ENCODE data around the gene PRR7.

Gene PRR7

GRCh38 chr5:177469750-177470525, 23.3 kb downstream of the PRR7 start:
- DNase-seq (ENCODE audit: low read depth): no peak

GRCh38 chr5:177470759-177471536, 24.3 kb downstream of the PRR7 start:
- no peak for DNase-seq (ENCODE audit: low read depth)

DNA sequence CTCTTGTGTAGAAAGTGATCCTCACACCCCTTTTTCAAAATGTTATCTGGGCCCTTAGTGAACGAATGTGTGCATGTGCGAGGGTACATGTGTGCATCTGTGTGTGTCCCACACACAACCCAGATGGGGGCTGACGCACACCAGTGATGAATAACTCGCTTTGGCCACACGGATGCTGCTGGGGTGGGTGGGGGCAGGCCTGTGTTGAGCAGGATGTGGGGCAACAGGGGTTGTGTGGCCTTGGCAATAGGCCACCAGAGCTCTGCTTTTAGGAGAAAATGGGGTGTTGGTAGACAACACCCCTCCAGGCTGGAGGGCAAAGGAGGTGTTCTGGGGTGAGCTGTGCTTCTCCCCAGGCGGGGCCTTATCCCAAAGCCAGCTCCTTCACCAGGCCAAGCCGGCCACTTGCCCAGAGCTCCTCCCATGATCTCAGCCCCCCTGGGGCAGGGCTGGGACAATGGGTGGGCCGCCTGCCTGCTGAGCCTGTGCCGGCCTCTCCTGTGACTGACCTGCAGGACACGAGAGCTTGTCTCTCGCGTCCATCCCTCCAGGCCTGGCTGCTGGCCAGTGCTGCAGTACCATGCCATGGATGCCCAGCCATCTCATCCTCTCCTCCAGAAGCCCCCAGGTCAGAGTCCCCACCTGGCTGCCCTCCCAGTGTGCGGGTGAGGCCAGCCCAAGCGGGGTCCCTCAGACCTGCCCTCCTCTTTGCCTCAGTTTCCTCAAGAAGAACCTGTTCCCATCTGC, 25.2 kb downstream of the PRR7 start:
- DNase-seq (ENCODE audit: low read depth): no peak

DNA sequence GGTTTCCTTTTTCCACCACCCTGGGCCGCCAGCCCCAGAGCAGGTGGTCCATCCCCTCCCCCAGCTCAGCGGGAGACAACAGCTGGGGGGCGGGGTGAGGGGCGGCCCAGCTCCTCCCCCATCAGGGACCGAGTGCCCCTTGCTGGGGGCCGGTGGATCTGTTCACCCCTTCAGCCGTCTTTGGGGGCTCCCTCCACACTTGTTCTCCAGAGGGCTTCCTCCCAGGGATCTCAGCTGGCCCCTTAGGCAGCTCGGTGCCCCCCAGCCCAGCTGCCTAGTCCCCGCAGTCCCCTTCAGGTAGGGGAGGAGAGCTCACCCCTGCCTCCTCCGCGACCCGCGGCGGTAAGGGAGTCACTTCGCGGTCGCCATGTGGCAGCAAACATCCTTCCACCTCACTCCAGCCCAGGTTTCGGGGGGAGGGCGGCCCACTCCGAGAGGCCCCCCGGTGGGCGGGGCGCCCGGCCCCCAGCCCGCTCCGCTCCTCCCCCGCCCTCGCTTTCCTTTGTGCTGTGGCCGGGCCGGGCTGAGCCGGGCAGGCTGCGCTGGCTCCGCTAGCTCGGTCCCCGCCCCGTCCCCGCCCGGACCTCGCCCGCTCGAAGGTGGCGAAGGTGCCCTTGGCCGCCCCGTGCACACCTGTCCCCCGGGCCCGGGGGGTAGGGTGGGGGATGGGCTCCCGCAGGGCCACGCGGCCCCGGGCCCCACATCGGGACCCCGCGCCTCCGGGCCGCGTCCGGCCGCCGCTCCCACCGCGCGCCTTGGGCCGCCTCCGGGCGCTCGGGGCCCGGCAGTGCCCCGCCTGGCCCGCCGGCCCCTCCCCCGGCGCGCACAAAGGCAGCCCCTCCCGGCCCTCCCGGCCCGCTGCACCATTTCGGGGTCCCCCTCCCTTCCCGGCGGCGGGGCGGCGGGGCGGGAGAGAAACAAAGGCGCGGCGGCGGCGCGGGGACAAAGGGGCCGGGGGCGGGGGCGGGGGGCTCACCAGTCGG, 26.1 kb downstream of the PRR7 start:
- peak; percentile 48 for DNase-seq (ENCODE audit: low read depth)

GRCh38 chr5:177473443-177474001, 26.9 kb downstream of the PRR7 start, which contains the start of gene DBN1:
TSS of gene DBN1 (minus strand) at chr5:177473634. CDS start at chr5:177473521, 113 bp downstream.
- no peak for DNase-seq (ENCODE audit: low read depth)

GRCh38 chr5:177474002-177474476, 27.4 kb downstream of the PRR7 start:
- DNase-seq (ENCODE audit: low read depth): no peak

DNA sequence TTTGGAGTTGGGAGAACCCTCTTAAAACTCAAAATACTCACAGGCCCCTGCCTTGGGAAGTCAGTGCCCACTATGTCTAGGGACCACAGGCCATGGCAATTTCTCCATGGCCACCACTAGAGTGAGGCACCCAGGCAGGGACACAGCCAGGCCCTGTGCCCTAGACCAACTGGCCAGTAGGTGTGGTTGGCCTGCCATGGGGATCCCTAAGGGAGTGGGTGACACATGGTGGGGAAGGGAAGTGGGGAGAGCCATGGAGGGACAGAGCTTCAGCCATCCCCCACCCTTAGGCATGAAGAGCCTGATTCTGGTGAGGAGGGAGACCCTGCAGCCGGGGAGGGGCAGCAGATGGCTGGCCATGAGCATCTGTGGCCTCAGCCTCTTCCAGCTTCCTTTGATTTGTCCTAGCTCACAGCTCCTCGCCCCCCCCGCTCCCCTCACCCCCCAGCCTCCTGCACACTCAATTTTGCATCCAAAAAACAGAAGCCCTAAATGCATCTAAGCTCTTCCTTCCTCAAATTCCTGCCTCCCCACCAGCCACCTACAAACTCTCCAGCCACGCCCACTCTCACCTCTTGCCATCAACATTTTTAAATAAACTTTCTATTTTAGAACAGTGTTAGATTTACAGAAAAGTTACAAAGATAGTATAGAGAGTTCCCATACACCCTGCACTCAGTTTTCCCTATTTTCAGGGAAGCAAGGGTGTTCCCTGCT, 28.4 kb downstream of the PRR7 start:
- DNase-seq (ENCODE audit: low read depth): no peak

GRCh38 chr5:177475563-177476427, 29.2 kb downstream of the PRR7 start:
- DNase-seq (ENCODE audit: low read depth): no peak

- no peak for DNase-seq (ENCODE audit: low read depth)
These were observed 30.1 kb downstream of the PRR7 start for GRCh38 chr5:177476531-177477233.

GRCh38 chr5:177477701-177478477, 31.3 kb downstream of the PRR7 start:
- no peak for DNase-seq (ENCODE audit: low read depth)

DNA sequence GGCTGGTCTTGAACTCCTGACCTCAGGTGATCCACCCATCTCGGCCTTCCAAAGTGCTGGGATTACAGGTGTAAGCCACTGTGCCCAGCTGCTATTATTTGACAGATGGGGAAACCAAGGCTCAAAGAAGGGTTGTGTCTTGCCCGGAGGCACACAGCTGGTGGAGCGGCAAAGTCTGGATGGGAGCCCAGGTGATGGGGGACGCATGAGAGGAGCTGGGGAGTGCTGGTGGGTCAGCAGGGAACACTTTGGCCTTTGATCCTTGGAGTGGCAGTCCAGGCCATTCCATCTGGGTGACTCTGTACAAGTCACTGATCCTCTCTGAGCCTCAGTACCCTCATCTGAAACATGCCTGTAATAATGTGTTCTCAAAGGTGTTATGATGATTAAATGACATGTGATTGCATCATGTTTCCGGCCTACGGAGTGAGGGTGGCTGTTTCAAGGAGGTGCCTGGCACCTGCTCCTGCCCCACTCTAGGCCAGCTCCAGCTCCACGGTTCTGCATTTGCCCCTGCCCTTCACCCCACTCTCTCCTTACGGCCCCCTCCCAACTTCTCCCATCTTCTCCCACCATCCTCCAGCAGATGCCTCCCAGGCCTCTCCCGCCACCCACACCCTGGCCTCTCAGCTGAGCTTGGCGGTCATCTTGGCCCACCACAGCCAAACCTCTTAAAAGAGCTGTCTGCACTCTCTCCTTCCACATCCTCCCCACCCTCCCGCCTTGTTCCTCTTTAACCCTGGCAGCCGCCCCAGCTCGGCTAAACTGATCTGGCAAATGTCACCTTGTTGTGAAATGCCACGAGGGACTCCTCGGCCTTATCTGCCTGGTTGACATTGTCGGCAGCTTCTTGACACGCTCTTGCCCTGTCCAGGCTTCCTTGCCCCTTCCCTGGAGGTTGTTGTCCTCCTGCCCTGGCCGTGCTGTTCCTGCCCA, 32.4 kb downstream of the PRR7 start:
- no peak for DNase-seq (ENCODE audit: low read depth)

GRCh38 chr5:177479774-177480173, 33.2 kb downstream of the PRR7 start:
- no peak for DNase-seq (ENCODE audit: low read depth)

GRCh38 chr5:177482359-177482795, 35.8 kb downstream of the PRR7 start:
- no peak for DNase-seq (ENCODE audit: low read depth)

DNA sequence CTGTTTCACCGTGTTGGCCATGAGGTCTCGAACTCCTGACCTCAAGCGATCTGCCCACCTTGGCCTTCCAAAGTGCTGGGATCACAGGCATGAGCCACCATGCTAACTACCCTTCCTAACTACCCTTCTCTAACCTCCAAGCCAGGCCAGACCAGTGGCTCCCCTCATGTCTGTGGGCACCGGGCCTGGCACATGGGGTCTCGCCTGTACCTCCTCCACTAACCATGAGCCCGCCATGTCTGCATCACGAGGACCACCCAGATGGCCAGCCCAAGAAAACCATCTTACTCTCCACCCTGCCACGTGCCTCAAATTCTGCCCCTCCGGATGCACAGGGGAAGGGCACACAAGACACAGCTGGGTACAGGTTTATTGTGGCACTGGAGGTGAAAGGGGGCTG, 36.4 kb downstream of the PRR7 start:
- no peak for DNase-seq (ENCODE audit: low read depth)

DNA sequence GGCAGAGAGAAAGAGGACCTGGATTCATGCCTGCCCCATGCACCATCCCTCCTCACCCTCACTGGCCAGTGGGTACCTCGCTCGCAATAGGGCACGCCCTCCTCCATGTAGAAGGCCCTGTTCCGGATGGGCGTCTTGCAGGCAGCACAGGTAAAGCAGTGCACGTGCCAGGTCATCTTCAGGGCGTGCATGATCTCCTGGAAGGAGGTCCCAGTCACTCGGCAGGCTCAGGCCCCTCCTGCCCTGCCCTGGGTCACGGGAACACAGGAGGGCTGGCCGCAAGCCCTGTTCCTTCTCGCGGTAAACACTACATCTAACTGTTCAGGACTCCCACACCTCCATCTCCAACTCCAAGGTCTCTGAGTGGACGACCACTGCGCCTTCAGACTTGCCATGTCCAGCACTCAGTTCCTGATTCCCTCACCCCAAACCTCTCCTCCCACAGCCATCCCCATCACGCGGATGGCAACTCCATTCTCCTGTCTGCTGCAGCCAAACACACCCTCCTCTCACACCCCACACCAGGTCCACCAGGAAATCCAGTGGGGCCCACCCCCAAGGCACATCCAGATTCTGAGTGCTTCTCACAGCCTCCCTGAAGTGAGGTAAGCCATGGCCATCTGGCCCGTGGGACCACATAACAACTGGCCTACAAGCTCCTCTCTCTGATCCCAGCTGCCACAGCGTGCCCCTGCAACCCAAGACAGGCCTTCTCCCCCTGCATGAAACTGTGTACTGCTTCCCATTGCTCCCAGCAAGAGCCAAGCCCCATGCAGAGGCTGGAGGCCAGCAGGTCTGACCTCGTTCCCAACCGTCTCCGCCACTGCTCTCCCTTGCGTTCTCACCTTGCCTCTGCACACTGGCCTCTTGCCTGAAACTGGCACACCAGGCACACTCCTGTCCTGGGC, 37.6 kb downstream of the PRR7 start:
- no peak for DNase-seq (ENCODE audit: low read depth)
